AG10803 (cell line): ENCODE measurements around the gene BRI3BP.

ENCODE experiments used
- DNase-seq: peaks from one replicate; pipeline ENCODE4 v3.0.0; 2010; ENCODE audit warnings: low read depth
- H3K4me3 ChIP-seq: 2 replicates; pipeline ENCODE4 v1.5.1; 2011; ENCODE audit warnings: mild to moderate bottlenecking, low read length, control low read depth
- TF ChIP-seq, protein P1 (sequence below): conservative IDR thresholded peaks from 2 replicates; pipeline ENCODE4 v1.5.1; 2011; ENCODE audit warnings: mild to moderate bottlenecking, low read length, control low read depth, inconsistent platforms

The BRI3BP gene

GRCh38 chr12:125076103-125076502 lies 82.7 kb downstream of the BRI3BP start:
- DNase-seq = no peak
- TF ChIP-seq, protein P1, sequence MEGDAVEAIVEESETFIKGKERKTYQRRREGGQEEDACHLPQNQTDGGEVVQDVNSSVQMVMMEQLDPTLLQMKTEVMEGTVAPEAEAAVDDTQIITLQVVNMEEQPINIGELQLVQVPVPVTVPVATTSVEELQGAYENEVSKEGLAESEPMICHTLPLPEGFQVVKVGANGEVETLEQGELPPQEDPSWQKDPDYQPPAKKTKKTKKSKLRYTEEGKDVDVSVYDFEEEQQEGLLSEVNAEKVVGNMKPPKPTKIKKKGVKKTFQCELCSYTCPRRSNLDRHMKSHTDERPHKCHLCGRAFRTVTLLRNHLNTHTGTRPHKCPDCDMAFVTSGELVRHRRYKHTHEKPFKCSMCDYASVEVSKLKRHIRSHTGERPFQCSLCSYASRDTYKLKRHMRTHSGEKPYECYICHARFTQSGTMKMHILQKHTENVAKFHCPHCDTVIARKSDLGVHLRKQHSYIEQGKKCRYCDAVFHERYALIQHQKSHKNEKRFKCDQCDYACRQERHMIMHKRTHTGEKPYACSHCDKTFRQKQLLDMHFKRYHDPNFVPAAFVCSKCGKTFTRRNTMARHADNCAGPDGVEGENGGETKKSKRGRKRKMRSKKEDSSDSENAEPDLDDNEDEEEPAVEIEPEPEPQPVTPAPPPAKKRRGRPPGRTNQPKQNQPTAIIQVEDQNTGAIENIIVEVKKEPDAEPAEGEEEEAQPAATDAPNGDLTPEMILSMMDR = no peak
- H3K4me3 ChIP-seq = no peak overlapping the region

DNA sequence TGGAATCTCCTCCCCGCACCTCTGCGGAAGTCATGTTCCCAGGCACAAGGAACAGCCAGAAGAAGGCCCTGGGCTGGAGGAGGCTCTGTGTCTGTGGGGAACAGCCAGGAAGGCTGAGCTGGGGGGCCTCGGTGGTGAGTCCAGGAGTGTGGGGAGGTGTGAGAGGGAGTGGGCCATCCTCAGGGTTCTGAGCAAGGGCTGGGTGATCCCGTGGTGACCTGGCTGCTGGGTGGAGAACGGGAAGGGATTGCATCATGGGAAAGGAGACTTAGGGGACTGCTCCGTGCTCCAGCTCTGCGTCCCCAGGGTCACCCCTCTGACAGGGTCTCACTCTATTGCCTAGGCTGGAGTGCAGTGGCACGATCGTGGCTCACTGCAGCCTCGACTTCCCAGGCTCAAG lies 85.6 kb downstream of the BRI3BP start:
- no peak overlapping the region for H3K4me3 ChIP-seq
- TF ChIP-seq, protein P1 = no peak
- DNase-seq = no peak

GRCh38 chr12:125079648-125080645 lies 86.5 kb downstream of the BRI3BP start:
- peak; percentile 75 for DNase-seq
- H3K4me3 ChIP-seq = peak overlapping the region; percentile 26
- TF ChIP-seq, protein P1 = no peak
